Measurements from ENCODE around the gene NPIPB5.
"Not testable (repeated sequence)": the region's sequence is repeated elsewhere in the genome, so short reads cannot be mapped to it uniquely, and the experiment has no call there.

The NPIPB5 gene

GRCh38 chr16:22510591-22510990 is at the start of gene NPIPB5:
TSS of gene NPIPB5 (plus strand) at chr16:22510891. CDS start at chr16:22513802, 2,911 bp downstream.
- not testable (repeated sequence) for H3K27ac ChIP-seq

- H3K27ac ChIP-seq, result not testable (repeated sequence)
These were observed 41.8 kb upstream of the NPIPB5 start for GRCh38 chr16:22468846-22469245.

- not testable (repeated sequence) for H3K27ac ChIP-seq
These were observed 27.3 kb downstream of the NPIPB5 start for GRCh38 chr16:22537996-22538395.

GRCh38 chr16:22544809-22545208 is 34.1 kb downstream of the NPIPB5 start:
- H3K27ac ChIP-seq, result not testable (repeated sequence)

GRCh38 chr16:22546630-22547029 is 35.9 kb downstream of the NPIPB5 start:
- H3K27ac ChIP-seq, result not testable (repeated sequence)

- H3K27ac ChIP-seq, result not testable (repeated sequence)
These were observed 36.6 kb downstream of the NPIPB5 start for GRCh38 chr16:22547170-22547765.

DNA sequence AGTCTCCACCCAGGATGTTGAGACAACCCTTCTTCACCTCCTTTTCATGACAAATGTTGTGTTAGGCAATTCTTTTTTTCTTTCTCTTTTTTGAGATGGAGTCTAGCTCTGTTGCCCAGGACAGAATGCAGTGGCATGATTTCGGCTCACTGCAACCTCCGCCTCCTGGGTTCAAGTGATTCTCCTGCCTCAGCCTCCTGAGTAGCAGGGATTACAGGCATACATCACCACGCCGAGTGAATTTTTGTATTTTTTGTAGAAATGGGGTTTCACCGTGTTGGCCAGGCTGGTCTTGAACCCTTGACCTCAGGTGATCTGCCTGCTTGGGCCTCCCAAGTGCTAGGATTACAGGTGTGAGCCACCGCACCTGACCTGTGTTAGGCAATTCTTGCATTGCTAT is 39.2 kb downstream of the NPIPB5 start:
- H3K27ac ChIP-seq, result not testable (repeated sequence)

GRCh38 chr16:22551143-22551542 is 40.5 kb downstream of the NPIPB5 start:
- H3K27ac ChIP-seq, result not testable (repeated sequence)

DNA sequence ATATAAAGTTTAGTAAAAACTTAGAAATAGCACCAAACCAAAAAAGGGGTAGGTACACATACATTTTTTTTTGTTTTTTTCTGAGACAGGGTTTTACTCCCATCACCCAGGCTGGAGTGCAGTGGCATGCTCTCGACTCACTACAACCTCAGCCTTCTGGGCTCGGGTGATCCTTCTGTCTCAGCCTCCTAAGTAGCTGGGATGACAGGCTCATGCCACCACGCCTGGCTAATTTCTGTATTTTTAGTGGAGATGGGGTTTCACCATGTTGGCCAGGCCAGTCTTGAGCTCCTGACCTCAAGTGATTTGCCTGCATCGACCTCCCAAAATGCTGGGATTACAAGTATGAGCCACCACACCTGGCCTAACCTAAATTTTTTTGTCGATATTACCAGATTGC is 41.0 kb downstream of the NPIPB5 start:
- not testable (repeated sequence) for H3K27ac ChIP-seq

- H3K27ac ChIP-seq, result not testable (repeated sequence)
These were observed 46.1 kb downstream of the NPIPB5 start for GRCh38 chr16:22556759-22557158.

All from VCaP (cell line).